Ishikawa (cell line): ENCODE measurements around the gene C19orf67.

Experiments used
- CEBPB ChIP-seq: IDR thresholded peaks from 2 replicates; pipeline ENCODE4 v1.6.1; 2012
- CREB1 ChIP-seq: IDR thresholded peaks from 2 replicates; pipeline ENCODE4 v1.6.1; 2012; ENCODE audit warnings: low read depth
- EGR1 ChIP-seq: IDR thresholded peaks from 2 replicates; pipeline ENCODE4 v1.6.1; 2012
- EP300 ChIP-seq: IDR thresholded peaks from 2 replicates; pipeline ENCODE4 v1.6.1; 2012; ENCODE audit warnings: borderline replicate concordance
- FOXM1 ChIP-seq: IDR thresholded peaks from 2 replicates; pipeline ENCODE4 v1.6.1; 2012; ENCODE audit warnings: low read depth, borderline replicate concordance
- NFIC ChIP-seq: IDR thresholded peaks from 2 replicates; pipeline ENCODE4 v1.6.1; 2012
- RAD21 ChIP-seq: IDR thresholded peaks from 2 replicates; pipeline ENCODE4 v1.6.1; 2012; ENCODE audit warnings: low read depth
- TAF1 ChIP-seq: IDR thresholded peaks from 2 replicates; pipeline ENCODE4 v1.6.1; 2012; ENCODE audit warnings: low read depth, mild to moderate bottlenecking
- TCF12 ChIP-seq: IDR thresholded peaks from 2 replicates; pipeline ENCODE4 v1.6.1; 2012; ENCODE audit warnings: low read depth
- TEAD4 ChIP-seq: IDR thresholded peaks from 2 replicates; pipeline ENCODE4 v1.6.1; 2012
- USF1 ChIP-seq: IDR thresholded peaks from 2 replicates; pipeline ENCODE4 v1.6.1; 2012
- YY1 ChIP-seq: IDR thresholded peaks from 2 replicates; pipeline ENCODE4 v1.6.1; 2012; ENCODE audit warnings: low read depth
- ZBTB7A ChIP-seq: IDR thresholded peaks from 2 replicates; pipeline ENCODE4 v1.6.1; 2012; ENCODE audit warnings: low read depth
- TF ChIP-seq, protein P1 (sequence below): IDR thresholded peaks from 2 replicates; pipeline ENCODE4 v1.6.1; 2012; ENCODE audit warnings: low read depth, mild to moderate bottlenecking
- TF ChIP-seq, protein P2 (sequence below): IDR thresholded peaks from 2 replicates; pipeline ENCODE4 v1.6.1; 2012

The C19orf67 gene

GRCh38 chr19:14085309-14085995 is at the start of gene C19orf67:
Gene C19orf67 (minus strand): TSS chr19:14085783. CDS start chr19:14085627, 156 bp downstream.
- TF ChIP-seq, protein P1, sequence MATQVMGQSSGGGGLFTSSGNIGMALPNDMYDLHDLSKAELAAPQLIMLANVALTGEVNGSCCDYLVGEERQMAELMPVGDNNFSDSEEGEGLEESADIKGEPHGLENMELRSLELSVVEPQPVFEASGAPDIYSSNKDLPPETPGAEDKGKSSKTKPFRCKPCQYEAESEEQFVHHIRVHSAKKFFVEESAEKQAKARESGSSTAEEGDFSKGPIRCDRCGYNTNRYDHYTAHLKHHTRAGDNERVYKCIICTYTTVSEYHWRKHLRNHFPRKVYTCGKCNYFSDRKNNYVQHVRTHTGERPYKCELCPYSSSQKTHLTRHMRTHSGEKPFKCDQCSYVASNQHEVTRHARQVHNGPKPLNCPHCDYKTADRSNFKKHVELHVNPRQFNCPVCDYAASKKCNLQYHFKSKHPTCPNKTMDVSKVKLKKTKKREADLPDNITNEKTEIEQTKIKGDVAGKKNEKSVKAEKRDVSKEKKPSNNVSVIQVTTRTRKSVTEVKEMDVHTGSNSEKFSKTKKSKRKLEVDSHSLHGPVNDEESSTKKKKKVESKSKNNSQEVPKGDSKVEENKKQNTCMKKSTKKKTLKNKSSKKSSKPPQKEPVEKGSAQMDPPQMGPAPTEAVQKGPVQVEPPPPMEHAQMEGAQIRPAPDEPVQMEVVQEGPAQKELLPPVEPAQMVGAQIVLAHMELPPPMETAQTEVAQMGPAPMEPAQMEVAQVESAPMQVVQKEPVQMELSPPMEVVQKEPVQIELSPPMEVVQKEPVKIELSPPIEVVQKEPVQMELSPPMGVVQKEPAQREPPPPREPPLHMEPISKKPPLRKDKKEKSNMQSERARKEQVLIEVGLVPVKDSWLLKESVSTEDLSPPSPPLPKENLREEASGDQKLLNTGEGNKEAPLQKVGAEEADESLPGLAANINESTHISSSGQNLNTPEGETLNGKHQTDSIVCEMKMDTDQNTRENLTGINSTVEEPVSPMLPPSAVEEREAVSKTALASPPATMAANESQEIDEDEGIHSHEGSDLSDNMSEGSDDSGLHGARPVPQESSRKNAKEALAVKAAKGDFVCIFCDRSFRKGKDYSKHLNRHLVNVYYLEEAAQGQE, result no peak
- TF ChIP-seq USF1 (no peak), NFIC (no peak), RAD21 (no peak), YY1 (no peak), TCF12 (no peak), EP300 (no peak), TAF1 (no peak), CEBPB (no peak), EGR1 (no peak), CREB1 (no peak), TEAD4 (no peak), ZBTB7A (no peak), FOXM1 (no peak)
- TF ChIP-seq, protein P2, sequence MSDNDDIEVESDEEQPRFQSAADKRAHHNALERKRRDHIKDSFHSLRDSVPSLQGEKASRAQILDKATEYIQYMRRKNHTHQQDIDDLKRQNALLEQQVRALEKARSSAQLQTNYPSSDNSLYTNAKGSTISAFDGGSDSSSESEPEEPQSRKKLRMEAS, result no peak

DNA sequence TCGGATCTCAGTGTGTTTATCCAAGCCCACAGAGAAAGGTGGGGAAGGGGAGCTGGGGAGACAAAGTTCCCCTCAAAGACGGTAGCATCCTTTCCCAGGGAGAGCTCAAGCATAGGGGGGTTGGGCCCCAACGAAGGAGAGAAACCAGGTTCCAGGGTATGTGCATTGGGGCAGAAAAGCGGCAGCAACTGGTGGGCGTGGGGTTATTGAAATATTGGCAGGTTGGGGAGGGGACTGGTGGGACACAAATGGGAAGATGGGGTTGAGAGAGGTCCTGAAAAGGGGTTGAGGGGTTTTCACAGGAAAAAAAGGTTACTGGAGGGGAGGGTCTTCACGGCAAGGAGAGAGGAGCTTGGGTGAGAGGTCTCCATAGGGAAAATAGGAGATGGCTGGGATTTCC is 49.8 kb upstream of the C19orf67 start:
- TF ChIP-seq, protein P1, result no peak
- no peak for TF ChIP-seq TEAD4

- no peak for TF ChIP-seq CEBPB
- TF ChIP-seq EGR1, result no peak
- no peak for TF ChIP-seq YY1
- no peak for TF ChIP-seq USF1
- no peak for TF ChIP-seq RAD21
- no peak for TF ChIP-seq TAF1
- TF ChIP-seq, protein P1, result no peak
Observed at GRCh38 chr19:14127929-14128509, 42.4 kb upstream of the C19orf67 start.

DNA sequence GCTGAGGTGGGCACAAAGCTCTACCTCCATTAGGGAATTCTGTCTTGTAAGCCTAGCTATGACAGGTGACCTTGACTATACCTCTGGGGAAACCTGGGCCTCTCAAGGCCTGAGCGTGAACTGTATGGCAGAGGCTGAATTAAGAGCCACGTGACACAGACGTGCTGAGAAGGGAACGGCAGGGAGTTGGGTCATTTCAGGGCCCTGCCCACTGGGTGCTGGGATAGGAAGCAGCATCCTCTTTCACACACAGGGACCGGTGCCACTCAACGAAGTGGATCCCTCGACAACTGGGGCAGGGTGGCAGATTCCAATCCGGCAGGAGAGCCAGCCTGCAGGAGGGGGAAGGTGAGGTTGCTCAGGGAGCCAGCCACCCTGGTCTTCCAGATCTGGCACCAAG is 41.6 kb upstream of the C19orf67 start:
- TF ChIP-seq FOXM1, result no peak
- TF ChIP-seq NFIC, result no peak
- no peak for TF ChIP-seq YY1
- TF ChIP-seq EP300, result no peak
- TF ChIP-seq CEBPB, result no peak

DNA sequence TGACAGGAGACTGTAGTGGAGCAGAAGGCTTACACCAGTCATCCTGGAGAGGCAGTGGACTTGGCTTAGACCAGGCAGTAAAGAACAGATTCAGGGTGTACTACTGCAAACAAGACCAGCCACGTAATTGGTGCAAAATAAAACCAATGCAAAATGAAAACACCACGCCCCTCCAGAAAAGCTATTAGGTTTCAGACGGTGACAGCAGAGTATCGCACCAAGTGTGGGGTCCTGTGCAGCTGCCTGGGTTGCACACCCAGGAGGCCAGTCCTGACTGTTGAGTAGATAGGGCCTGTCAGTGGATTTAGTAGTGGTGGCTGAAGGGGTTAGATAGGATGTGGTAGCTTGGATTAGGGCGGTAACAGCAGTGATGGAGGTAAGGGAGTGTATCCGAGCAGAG is 37.3 kb upstream of the C19orf67 start:
- TF ChIP-seq EGR1 (no peak), ZBTB7A (no peak), EP300 (no peak), TCF12 (no peak)
